Activated CD8-positive, alpha-beta memory T cell treated with anti-CD3 and anti-CD28 coated beads for 48 hours (primary cell): ENCODE results near the gene GATC.
A peak's percentile ranks its signal among the peaks of the same experiment; 100 is the strongest.

Source experiments
- DNase-seq, 3 experiments: peaks; one replicate each; pipeline ENCODE4 v3.0.0-alpha.2; 2020; ENCODE audit warnings: low read depth in 2 of 3, low spot score in 2 of 3

Gene GATC, protein sequence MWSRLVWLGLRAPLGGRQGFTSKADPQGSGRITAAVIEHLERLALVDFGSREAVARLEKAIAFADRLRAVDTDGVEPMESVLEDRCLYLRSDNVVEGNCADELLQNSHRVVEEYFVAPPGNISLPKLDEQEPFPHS

GRCh38 chr12:120445911-120446843 lies at the start of gene GATC, which contains the start of gene TRIAP1:
Gene GATC (plus strand): TSS chr12:120446444. CDS start chr12:120446481, 37 bp downstream.
Gene TRIAP1 (minus strand): TSS chr12:120446384. CDS start chr12:120446372, 12 bp downstream.
- peak; percentile 81 to 93 (median 83) for DNase-seq

GRCh38 chr12:120397824-120398540 lies 48.3 kb upstream of the GATC start:
- DNase-seq, result no peak

- DNase-seq, result no peak
Measured at GRCh38 chr12:120399531-120399930, 46.7 kb upstream of the GATC start.

DNA sequence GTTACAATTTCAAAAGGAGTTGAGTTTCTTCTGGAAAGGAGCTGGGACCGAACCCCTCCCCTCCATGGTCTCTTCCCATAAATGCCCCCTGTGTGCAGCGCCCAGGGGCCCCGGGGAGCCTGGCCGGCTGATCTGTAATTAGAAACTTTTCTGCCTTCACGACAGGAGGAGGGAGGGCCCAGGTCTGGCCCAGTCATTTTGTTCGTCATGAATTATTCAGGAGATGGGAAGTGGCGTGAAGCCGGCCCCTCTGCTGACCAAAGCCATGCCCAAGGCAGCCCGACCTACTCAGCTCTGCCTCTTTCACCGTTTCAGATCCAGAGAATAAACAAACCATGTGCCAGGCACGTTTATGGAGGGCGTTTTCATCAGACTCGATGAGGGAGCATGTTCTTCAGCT lies 44.0 kb upstream of the GATC start:
- no peak for DNase-seq

DNA sequence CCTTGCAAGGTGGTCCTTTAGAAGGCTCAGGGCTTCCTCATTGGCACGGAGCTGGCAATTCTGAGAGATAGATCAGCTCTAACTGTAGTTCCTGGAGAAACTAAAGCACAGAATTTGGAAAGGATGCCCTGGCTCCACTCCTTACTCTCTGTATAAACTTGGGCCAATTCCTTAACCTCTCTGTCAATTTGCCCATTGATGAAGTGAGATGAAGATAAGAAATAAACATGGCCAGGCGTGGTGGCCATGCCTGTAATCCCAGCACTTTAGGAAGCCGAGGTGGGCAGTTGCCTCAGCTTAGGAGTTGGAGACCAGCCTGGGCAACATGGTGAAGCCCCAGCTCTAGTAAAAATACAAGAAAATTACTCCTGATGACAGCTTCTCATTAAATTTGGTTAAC lies 42.4 kb upstream of the GATC start:
- no peak for DNase-seq

- no peak for DNase-seq
Measured at GRCh38 chr12:120404271-120404670, 42.0 kb upstream of the GATC start.

- no peak for DNase-seq
Measured at GRCh38 chr12:120406069-120406468, 40.2 kb upstream of the GATC start.

- no peak for DNase-seq
Measured at GRCh38 chr12:120406553-120406952, 39.7 kb upstream of the GATC start.

- DNase-seq, result no peak
Measured at GRCh38 chr12:120408771-120409170, 37.5 kb upstream of the GATC start.

DNA sequence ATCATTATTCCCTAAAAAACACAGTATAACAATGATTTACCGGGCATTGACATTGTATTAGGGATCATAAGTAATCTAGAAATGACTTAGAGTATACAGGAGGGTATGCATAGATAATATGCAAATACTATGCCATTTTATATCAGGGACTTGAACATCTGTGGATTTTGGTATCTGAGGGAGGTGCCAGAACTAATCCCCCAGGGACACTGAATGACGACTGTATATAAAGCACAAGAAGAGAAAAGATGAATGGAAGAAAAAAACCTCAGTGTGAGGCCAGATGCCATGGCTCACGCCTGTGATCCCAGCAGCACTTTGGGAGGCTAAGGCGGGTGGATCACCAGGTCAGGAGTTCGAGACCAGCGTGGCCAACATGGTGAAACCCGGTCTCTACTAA lies 33.8 kb upstream of the GATC start:
- no peak for DNase-seq

GRCh38 chr12:120413901-120414695 lies 32.1 kb upstream of the GATC start:
- no peak for DNase-seq

DNA sequence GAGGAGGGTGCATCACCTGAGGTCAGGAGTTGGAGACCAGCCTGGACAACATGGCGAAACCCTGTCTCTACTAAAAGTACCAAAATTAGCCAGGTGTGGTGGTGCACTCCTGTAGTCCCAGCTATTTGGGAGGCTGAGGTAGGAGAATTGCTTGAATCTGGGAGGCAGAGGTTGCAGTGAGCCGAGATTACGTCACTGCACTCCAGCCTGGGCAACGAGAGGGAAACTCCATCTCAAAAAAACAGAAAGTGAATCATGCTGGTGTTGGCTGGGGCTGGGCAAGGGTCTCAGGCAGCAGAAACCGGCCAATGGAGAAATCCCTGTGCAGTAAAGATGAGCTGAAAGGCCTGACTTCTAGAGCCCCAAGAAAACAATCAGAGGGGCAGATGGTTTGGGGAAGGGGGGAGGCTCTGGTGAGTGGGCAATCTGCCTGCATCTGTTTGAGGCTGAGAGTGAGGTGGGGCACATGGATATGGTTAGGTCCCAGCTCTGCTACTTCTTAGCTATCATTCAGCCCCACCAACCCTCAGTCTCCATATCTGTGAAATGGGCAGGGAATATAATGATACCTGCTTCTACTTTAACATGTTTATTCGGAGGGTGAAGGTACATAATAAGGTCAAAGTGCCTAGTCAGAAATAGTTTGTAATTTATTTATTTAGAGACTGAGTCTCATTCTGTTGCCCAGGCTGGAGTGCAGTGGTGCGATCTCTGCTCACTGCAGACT lies 29.6 kb upstream of the GATC start:
- no peak for DNase-seq

DNA sequence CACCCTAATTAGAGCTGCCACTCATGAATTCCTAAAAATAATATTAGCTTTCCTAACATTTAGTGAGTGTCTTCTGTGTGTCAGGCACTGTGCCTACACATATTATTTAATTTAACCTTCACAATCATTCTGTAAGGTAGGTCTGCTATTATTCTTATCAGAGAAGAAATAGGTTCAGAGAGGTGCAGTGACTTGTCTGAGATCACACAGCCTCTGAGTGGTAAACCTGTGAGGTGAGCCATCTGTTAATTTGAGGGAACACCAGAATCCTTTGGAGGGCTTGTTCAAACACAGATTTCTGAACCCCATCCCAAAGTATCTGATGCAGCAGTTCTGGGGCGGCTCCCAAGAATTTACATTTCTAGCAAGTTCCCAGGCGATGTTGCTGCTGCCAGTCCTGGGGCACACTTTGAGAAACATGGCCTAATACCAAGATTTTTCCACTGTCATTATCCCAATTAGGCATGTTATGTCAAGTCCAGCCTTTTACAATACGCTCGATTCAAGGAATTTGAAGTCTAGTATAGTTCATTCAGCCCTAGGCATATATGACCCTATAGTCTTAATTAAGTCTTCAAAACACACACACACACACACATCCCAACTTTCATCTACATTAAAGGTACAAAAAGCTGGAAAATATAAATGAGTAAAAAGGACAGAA lies 28.2 kb upstream of the GATC start:
- DNase-seq, result no peak

DNA sequence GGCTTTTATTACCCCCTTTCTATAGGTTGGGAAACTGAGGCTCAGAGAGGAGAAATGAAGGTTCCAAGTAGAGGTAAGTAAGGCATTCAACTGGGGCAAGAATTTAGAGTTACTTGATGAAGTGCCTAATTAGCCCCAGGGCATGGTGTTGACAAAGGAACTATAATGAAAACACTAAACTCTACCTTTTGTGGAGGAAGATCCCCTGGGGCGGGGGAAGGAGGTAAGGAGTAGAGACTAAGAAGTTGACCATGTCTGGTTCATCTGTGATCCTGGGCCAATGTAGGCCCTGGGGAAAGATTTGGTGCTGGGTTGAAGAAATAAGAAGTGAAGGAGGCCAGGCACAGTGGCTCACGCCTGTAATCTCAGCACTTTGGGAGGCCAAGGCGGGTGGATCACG lies 24.5 kb upstream of the GATC start:
- no peak for DNase-seq

- DNase-seq, result no peak
Measured at GRCh38 chr12:120422892-120423456, 23.3 kb upstream of the GATC start.

- no peak for DNase-seq
Measured at GRCh38 chr12:120425797-120426196, 20.4 kb upstream of the GATC start.

- DNase-seq, result no peak
Measured at GRCh38 chr12:120428597-120429229, 17.5 kb upstream of the GATC start.

DNA sequence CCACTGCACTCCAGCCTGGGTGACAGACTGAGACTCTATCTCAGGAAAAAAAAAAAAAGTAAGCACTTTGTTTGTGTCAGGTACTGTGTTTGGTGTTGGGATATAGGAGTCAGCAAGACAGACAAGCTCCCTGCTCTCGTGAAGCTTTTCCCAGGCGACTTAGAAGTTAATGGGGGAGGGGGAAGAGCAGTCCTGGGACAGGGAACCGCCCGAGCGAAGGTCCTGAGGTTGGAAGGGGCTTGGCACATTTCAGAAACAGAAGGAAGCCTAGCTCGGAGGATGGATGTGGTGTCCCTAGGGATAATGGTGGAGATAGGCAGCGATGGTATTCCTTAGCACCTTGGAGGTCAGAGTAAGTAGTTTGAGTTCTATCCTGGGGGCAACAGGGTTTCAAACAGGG lies 16.9 kb upstream of the GATC start:
- no peak for DNase-seq
